NB4 (cell line): Measurements from ENCODE around the gene ASMTL.
"Not testable (repeated sequence)": the region's sequence is repeated elsewhere in the genome, so short reads cannot be mapped to it uniquely, and the experiment has no call there.

Experiments used
- POLR2A ChIP-seq: IDR thresholded peaks from 2 replicates; pipeline ENCODE4 v1.6.1; 2011; ENCODE audit warnings: mild to moderate bottlenecking; ENCODE audit not compliant: insufficient read length; ENCODE audit errors: extremely low read depth
- TF ChIP-seq, protein P1 (sequence below): IDR thresholded peaks from one replicate; pipeline ENCODE4 v1.5.1; 2012; ENCODE audit warnings: low read depth, low read length
- TF ChIP-seq, protein P2 (sequence below): IDR thresholded peaks from 2 replicates; pipeline ENCODE4 v1.6.1; 2011; ENCODE audit warnings: low read depth, low read length

DNA sequence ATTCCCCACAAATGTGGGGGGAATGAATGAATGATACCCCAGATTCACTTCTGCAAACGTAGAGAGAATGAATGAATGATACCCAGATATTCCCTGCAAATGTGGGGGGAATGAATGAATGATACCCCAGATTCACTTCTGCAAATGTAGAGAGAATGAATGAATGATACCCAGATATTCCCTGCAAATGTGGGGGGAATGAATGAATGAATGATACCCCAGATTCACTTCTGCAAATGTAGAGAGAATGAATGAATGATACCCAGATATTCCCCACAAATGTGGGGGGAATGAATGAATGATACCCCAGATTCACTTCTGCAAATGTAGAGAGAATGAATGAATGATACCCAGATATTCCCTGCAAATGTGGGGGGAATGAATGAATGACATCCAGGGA, 38.0 kb upstream of the ASMTL start:
- TF ChIP-seq, protein P1, sequence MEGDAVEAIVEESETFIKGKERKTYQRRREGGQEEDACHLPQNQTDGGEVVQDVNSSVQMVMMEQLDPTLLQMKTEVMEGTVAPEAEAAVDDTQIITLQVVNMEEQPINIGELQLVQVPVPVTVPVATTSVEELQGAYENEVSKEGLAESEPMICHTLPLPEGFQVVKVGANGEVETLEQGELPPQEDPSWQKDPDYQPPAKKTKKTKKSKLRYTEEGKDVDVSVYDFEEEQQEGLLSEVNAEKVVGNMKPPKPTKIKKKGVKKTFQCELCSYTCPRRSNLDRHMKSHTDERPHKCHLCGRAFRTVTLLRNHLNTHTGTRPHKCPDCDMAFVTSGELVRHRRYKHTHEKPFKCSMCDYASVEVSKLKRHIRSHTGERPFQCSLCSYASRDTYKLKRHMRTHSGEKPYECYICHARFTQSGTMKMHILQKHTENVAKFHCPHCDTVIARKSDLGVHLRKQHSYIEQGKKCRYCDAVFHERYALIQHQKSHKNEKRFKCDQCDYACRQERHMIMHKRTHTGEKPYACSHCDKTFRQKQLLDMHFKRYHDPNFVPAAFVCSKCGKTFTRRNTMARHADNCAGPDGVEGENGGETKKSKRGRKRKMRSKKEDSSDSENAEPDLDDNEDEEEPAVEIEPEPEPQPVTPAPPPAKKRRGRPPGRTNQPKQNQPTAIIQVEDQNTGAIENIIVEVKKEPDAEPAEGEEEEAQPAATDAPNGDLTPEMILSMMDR = not testable (repeated sequence)
- not testable (repeated sequence) for TF ChIP-seq POLR2A
- TF ChIP-seq, protein P2, sequence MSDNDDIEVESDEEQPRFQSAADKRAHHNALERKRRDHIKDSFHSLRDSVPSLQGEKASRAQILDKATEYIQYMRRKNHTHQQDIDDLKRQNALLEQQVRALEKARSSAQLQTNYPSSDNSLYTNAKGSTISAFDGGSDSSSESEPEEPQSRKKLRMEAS = not testable (repeated sequence)
